Choroid plexus epithelial cell (primary cell): ENCODE results near the gene JADE2.

Experiments
- DNase-seq: peaks from one replicate; pipeline ENCODE4 v3.0.0-alpha.2; 2010; ENCODE audit warnings: low read depth
- H3K4me3 ChIP-seq: 2 replicates; pipeline ENCODE4 v1.5.1; 2011; ENCODE audit warnings: low read depth, mild to moderate bottlenecking, control low read depth, low read length, moderate library complexity
- CTCF ChIP-seq: conservative IDR thresholded peaks from 2 replicates; pipeline ENCODE4 v1.5.1; 2011; ENCODE audit warnings: low read depth, mild to moderate bottlenecking, control low read depth, inconsistent platforms, low read length, moderate library complexity

JADE2 gene

GRCh38 chr5:134524826-134525682 is at the start of gene JADE2:
TSS of gene JADE2 (plus strand) at chr5:134525670. CDS start at chr5:134535858, 10,188 bp downstream.
- TF ChIP-seq CTCF = peak; percentile 12

GRCh38 chr5:134477462-134478245 is 47.8 kb upstream of the JADE2 start:
- TF ChIP-seq CTCF = no peak
- H3K4me3 ChIP-seq = no peak overlapping the region
- peak; percentile 28 for DNase-seq

More at GRCh38 chr5:134524826-134525682, at the start of gene JADE2:
- H3K4me3 ChIP-seq = peak within 1 kb of the TSS; percentile 86
- peak; percentile 77 for DNase-seq

GRCh38 chr5:134479839-134480238 is 45.6 kb upstream of the JADE2 start:
- DNase-seq = no peak
- no peak overlapping the region for H3K4me3 ChIP-seq
- no peak for TF ChIP-seq CTCF

- TF ChIP-seq CTCF = no peak
- DNase-seq = no peak
- no peak overlapping the region for H3K4me3 ChIP-seq
These were observed 36.1 kb upstream of the JADE2 start for GRCh38 chr5:134489227-134489944.

- H3K4me3 ChIP-seq = no peak overlapping the region
- DNase-seq = no peak
- TF ChIP-seq CTCF = no peak
These were observed 35.1 kb upstream of the JADE2 start for GRCh38 chr5:134490255-134490924.

GRCh38 chr5:134490925-134491271 is 34.6 kb upstream of the JADE2 start:
- DNase-seq = no peak
- no peak for TF ChIP-seq CTCF
- no peak overlapping the region for H3K4me3 ChIP-seq
